ENCODE data around the gene DBNDD1. TPM values are rescaled to one million over a fixed set of nuclear protein-coding genes. Genes with fewer than 3 reads are reported as not detected.

DBNDD1 gene
- total RNA-seq, 1 experiment from 2014 or later: 32.3 TPM

- POLR2A ChIA-PET: interaction anchor here (0.6 kb wide), 1 partner anchor 14 kb away, joined by 3 read pairs; no protein-coding TSS in a partner anchor
- intact Hi-C loops (cut with micrococcal nuclease; ENCODE audit: unreplicated experiment): no loop called here
- peak overlapping the region; percentile 92 for H3K27ac ChIP-seq (ENCODE audit: low read length)
Observed at GRCh38 chr16:90019543-90020259, 445 bp upstream of the DBNDD1 start.

GRCh38 chr16:90018297-90018651, 982 bp downstream of the DBNDD1 start:
- ATAC-seq (peak; percentile 27), DNase-seq (ENCODE audit: low read depth, low spot score) (no peak)
- Histone ChIP-seq H3K36me3 (ENCODE audit: control insufficient read depth, insufficient read depth, low read length) (peaks cover 4% of the 10 kb centered on the region; the same call in 1 of the 2 replicates), H3K27ac (ENCODE audit: low read length) (peak overlapping the region; percentile 18; the same call in 1 of the 2 replicates), H3K9me3 (ENCODE audit: control insufficient read depth, insufficient read depth, low read depth, low read length) (no peaks in the 10 kb centered on the region), H3K4me1 (ENCODE audit: control insufficient read depth, insufficient read depth, low read length) (peaks cover 23% of the 10 kb centered on the region), H3K27me3 (ENCODE audit: control insufficient read depth, insufficient read depth, low read length) (no peaks in the 10 kb centered on the region), H3K4me3 (ENCODE audit: low read depth in 2 of 2, low read length in 2 of 2) (peak overlapping the region; percentile 58 to 61)
- no TSS peak for BruUV-seq (replicated peaks)
- CTCF ChIA-PET: no interaction called here
- POLR2A ChIA-PET: no interaction called here
- in situ Hi-C loops (cut with HindIII; ENCODE audit: low pct_unique_long_range_greater_than_20kb, low sequenced_read_pairs) (no loop called here), intact Hi-C loops (cut with micrococcal nuclease; ENCODE audit: unreplicated experiment) (no loop called here)
- TF ChIP-seq POLR2AphosphoS5 (IDR thresholded peaks at IDR 0.05; ENCODE audit: low read depth, low read length): no peak
- TF ChIP-seq REST (IDR thresholded peaks at IDR 0.05; ENCODE audit: insufficient read depth in 1 of 2, low read depth in 2 of 2, low read length in 1 of 2): no peak
- no peak for TF ChIP-seq CTCF (IDR thresholded peaks at IDR 0.05)
- TF ChIP-seq SIN3A (IDR thresholded peaks at IDR 0.05; ENCODE audit: borderline replicate concordance, insufficient read depth, low read depth, low read length): no peak
- TF ChIP-seq TCF7L2 (IDR thresholded peaks at IDR 0.05; ENCODE audit: low read depth, low read length): no peak

More at GRCh38 chr16:90019543-90020259, 445 bp upstream of the DBNDD1 start:
- CTCF ChIA-PET: no interaction called here
- Histone ChIP-seq H3K4me1 (ENCODE audit: control insufficient read depth, insufficient read depth, low read length) (peaks cover 23% of the 10 kb centered on the region), H3K27me3 (ENCODE audit: control insufficient read depth, insufficient read depth, low read length) (no peaks in the 10 kb centered on the region), H3K4me3 (ENCODE audit: low read depth in 2 of 2, low read length in 2 of 2) (peak overlapping the region; percentile 61 to 65), H3K36me3 (ENCODE audit: control insufficient read depth, insufficient read depth, low read length) (peaks cover 4% of the 10 kb centered on the region; the same call in 1 of the 2 replicates), H3K9me3 (ENCODE audit: control insufficient read depth, insufficient read depth, low read depth, low read length) (no peaks in the 10 kb centered on the region)
- DNase-seq (ENCODE audit: low read depth, low spot score) (no peak), ATAC-seq (peak; percentile 51)
- in situ Hi-C loops (cut with HindIII; ENCODE audit: low pct_unique_long_range_greater_than_20kb, low sequenced_read_pairs): no loop called here
- TF ChIP-seq CTCF (IDR thresholded peaks at IDR 0.05): peak; percentile 89; the same call in 1 of the 2 replicates
- TF ChIP-seq SIN3A (IDR thresholded peaks at IDR 0.05; ENCODE audit: borderline replicate concordance, insufficient read depth, low read depth, low read length): no peak
- no TSS peak for BruUV-seq (replicated peaks)

Measured in Panc1 (cell line).